Fibroblast of villous mesenchyme (primary cell): ENCODE data around the gene NCAPG. TPM values are rescaled to one million over a fixed set of nuclear protein-coding genes. Genes with fewer than 3 reads are reported as not detected.

Experiments
- DNase-seq: peaks from one replicate; pipeline ENCODE4 v3.0.0-alpha.2; 2010; ENCODE audit warnings: low read depth
- H3K4me3 ChIP-seq: 2 replicates; pipeline ENCODE4 v1.5.1; 2011; ENCODE audit warnings: low read depth, mild to moderate bottlenecking, low read length
- total RNA-seq: library from RNA; depleted of rRNA; stranded (reverse); fragments of >200 nt; gene quantifications from 2 replicates; pipeline ENCODE4 v1.2.3, GENCODE V29; 2012
- TF ChIP-seq, protein P1 (sequence below): IDR thresholded peaks from 2 replicates; pipeline ENCODE4 v1.5.1; 2012; ENCODE audit warnings: low read depth, mild to moderate bottlenecking, low read length; ENCODE audit not compliant: insufficient read depth

Gene NCAPG, protein sequence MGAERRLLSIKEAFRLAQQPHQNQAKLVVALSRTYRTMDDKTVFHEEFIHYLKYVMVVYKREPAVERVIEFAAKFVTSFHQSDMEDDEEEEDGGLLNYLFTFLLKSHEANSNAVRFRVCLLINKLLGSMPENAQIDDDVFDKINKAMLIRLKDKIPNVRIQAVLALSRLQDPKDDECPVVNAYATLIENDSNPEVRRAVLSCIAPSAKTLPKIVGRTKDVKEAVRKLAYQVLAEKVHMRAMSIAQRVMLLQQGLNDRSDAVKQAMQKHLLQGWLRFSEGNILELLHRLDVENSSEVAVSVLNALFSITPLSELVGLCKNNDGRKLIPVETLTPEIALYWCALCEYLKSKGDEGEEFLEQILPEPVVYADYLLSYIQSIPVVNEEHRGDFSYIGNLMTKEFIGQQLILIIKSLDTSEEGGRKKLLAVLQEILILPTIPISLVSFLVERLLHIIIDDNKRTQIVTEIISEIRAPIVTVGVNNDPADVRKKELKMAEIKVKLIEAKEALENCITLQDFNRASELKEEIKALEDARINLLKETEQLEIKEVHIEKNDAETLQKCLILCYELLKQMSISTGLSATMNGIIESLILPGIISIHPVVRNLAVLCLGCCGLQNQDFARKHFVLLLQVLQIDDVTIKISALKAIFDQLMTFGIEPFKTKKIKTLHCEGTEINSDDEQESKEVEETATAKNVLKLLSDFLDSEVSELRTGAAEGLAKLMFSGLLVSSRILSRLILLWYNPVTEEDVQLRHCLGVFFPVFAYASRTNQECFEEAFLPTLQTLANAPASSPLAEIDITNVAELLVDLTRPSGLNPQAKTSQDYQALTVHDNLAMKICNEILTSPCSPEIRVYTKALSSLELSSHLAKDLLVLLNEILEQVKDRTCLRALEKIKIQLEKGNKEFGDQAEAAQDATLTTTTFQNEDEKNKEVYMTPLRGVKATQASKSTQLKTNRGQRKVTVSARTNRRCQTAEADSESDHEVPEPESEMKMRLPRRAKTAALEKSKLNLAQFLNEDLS
- 17.4 and 32.8 TPM in 2 replicates for total RNA-seq

DNA sequence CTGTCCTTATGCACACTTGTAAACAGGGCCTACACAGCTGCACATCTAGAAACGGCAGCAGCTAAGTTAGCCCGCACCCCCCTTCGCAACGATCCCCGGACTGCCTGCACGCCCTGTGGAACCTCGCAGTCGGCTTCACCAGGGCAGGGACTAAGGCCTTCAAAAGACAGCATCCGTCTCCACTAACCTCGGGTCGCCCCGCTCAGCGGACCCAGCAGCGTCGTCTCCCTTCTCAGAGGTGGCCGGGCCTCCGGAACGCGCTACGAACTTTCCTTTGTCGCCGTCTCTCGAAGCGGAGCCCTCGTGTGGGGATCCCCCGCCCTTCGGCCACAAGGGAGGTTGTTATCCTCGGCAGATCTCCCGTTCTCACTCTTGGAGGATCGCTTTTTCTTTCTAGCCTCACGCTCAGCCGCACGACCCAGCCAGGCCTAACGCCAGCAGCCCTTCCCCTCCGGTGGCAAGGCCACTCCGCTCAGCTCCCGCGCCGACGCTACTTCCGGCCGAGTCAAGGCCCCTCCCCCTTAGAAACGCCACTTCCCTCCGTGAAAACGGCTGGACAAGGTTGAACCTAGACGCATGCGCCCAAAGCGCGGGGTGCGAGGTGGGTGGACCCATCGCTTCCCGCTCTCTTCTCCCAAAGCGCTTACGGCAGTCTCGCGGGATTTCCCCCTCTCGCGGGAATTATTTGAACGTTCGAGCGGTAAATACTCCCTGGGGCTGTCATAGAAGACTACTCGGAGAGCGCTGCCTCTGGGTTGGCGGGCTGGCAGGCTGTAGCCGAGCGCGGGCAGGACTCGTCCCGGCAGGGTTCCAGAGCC lies at the start of gene NCAPG, which contains the start of gene DCAF16:
NCAPG (plus strand) TSS at position 720 of the 818 bp plus-strand sequence. CDS start 99 bp downstream, outside the sequence.
DCAF16 (minus strand) TSS at position 498 of the 818 bp plus-strand sequence. CDS start 6,616 bp downstream, outside the sequence.
- H3K4me3 ChIP-seq, result peak within 1 kb of the TSS; percentile 89
- TF ChIP-seq, protein P1, sequence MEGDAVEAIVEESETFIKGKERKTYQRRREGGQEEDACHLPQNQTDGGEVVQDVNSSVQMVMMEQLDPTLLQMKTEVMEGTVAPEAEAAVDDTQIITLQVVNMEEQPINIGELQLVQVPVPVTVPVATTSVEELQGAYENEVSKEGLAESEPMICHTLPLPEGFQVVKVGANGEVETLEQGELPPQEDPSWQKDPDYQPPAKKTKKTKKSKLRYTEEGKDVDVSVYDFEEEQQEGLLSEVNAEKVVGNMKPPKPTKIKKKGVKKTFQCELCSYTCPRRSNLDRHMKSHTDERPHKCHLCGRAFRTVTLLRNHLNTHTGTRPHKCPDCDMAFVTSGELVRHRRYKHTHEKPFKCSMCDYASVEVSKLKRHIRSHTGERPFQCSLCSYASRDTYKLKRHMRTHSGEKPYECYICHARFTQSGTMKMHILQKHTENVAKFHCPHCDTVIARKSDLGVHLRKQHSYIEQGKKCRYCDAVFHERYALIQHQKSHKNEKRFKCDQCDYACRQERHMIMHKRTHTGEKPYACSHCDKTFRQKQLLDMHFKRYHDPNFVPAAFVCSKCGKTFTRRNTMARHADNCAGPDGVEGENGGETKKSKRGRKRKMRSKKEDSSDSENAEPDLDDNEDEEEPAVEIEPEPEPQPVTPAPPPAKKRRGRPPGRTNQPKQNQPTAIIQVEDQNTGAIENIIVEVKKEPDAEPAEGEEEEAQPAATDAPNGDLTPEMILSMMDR, result no peak
- peak; percentile 100 for DNase-seq

DNA sequence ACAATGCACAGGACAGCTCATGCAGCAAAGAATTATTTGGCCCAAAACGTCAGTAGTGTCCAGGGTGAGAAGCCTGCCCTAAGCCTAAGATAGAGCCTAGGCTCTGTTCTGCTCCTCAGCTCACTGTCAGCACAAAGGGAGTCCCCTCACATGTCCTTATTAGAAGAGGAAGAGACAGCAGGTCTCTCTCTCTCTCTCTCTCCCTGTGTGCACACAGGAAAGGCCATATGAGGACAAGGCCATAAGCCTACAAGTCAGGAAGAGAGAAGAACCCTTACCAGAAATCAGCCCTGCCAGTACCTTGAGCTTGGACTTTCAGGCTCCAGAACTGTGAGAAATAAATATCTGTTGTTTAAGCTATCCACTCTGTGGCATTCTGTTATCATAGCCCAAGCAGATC lies 49.7 kb upstream of the NCAPG start:
- no peak for DNase-seq
- no peak overlapping the region for H3K4me3 ChIP-seq
- TF ChIP-seq, protein P1, result no peak

DNA sequence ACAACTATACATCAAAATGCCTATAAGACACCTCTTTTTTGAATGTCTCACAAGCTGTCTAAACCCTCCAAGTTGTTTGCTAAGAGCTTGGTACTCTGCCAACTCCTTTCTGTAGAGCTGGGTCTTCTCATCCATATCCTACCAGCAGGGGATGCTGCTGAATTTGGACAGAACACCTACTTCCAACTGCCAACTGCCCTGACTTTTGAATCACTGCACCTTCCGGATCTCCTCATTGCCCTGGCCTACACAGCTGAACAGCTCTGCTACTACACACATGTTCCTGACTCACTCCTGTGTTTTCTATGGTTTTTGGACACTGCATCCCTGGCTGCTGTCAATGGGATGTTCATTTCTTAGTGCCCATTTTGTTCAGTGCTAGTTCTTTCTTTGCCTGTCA lies 48.1 kb upstream of the NCAPG start:
- TF ChIP-seq, protein P1, result peak; percentile 39
- DNase-seq, result peak; percentile 37
- H3K4me3 ChIP-seq, result no peak overlapping the region

DNA sequence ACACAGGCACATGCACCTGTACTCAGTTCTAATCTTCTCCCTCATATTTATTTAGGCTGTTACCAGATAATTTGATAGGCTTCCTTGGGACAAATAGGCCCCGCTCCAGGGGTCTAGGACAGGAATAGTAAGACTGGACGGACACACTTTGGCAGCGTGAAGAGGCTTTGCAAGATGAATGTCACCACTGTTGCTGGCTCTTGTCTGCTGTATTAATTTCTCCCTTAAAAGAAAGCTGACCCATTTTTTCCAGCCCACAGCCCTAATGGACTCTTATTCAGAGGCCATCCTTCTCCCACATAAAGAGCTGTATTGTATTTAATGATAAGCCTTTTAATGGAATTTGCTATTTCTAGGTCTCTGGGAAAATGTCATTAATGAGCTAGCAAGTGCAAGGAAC lies 47.4 kb upstream of the NCAPG start:
- no peak for DNase-seq
- no peak overlapping the region for H3K4me3 ChIP-seq
- TF ChIP-seq, protein P1, result no peak

DNA sequence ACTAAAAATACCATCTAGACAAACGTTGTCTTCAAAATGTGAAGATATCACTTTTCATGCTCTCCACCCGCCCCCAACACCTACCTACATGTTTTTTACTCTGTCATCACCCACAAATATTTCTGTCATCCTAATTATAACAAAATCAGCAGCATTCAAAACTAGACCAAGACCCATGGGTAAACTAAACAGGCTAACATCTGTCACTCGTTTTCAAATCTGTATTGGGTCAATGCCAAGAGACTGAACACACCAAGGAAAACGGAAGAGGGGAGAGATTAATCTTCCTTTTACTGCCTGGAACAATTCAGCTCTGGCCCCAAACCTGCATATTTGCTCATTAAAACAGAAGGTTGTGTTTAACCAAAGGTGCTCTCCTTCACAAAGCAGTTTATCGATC lies 46.8 kb upstream of the NCAPG start:
- DNase-seq, result no peak
- no peak overlapping the region for H3K4me3 ChIP-seq

More for the DNA sequence above, 46.8 kb upstream of the NCAPG start:
- TF ChIP-seq, protein P1, result no peak
